SK-N-SH (cell line): ENCODE measurements around the gene ZNF689. TPM values are rescaled to one million over a fixed set of nuclear protein-coding genes. Genes with fewer than 3 reads are reported as not detected.

Source experiments
- CTCF ChIA-PET: fragments of 300-600, 350-600 bp; formaldehyde crosslinking; extraction: SDS; loops from one replicate; lab custom pipeline; 2021; lab: Yijun Ruan, JAX
- POLR2A ChIA-PET: fragments of 350-600 bp; sonication (Branson Sonifier 250); formaldehyde crosslinking; extraction: SDS; loops from one replicate; lab custom pipeline; 2020; ENCODE audit warnings: antibody characterized with exemption, inconsistent platforms; lab: Yijun Ruan, JAX
- DNase-seq: peaks from one replicate; pipeline ENCODE4 v3.0.0; 2012
- H2AFZ ChIP-seq: fragments of 200-600 bp; sonication (generic); 2 replicates; pipeline ENCODE4 v1.8.1; 2016; ENCODE audit warnings: antibody characterized with exemption, mild to moderate bottlenecking, low read depth
- H3F3A ChIP-seq: fragments of 200-600 bp; sonication (generic); replicated peaks from 2 replicates; pipeline ENCODE3; 2016; ENCODE audit warnings: antibody characterized with exemption, mild to moderate bottlenecking; ENCODE audit not compliant: insufficient read depth
- H3K27ac ChIP-seq, 2 experiments: fragments of 200-500 bp in 1 of 2; fragments of 200-600 bp in 1 of 2; sonication (Bioruptor generic) in 1 of 2; sonication (generic), shearing (Covaris generic) in 1 of 2; 2 replicates each; pipeline versions ENCODE4 v1.5.1 to v1.6.1; 2014 to 2016; ENCODE audit warnings: low read depth in 2 of 2, inconsistent platforms in 1 of 2, low read length in 1 of 2, mild to moderate bottlenecking in 1 of 2, mixed read lengths in 1 of 2
- H3K27me3 ChIP-seq: fragments of 200-600 bp; sonication (generic), shearing (Covaris generic); 2 replicates; pipeline ENCODE4 v1.6.1; 2016; ENCODE audit warnings: mixed run types; ENCODE audit not compliant: insufficient read depth
- H3K36me3 ChIP-seq, 2 experiments: fragments of 200-500 bp in 1 of 2; fragments of 200-600 bp in 1 of 2; sonication (Bioruptor generic) in 1 of 2; sonication (generic) in 1 of 2; replicated peaks in 1 of 2; 2 replicates each; pipeline versions ENCODE3 to v1.5.1; 2014 to 2016; ENCODE audit warnings: low read length in 1 of 2, mild to moderate bottlenecking in 1 of 2; ENCODE audit not compliant: insufficient read depth in 2 of 2, control insufficient read depth in 1 of 2
- H3K4me1 ChIP-seq, 2 experiments: fragments of 200-500 bp in 1 of 2; fragments of 200-600 bp in 1 of 2; sonication (Bioruptor generic) in 1 of 2; sonication (generic), shearing (Covaris generic) in 1 of 2; 2 replicates each; pipeline versions ENCODE4 v1.5.1 to v1.6.1; 2014 to 2016; ENCODE audit warnings: low read depth in 1 of 2, low read length in 1 of 2, mixed run types in 1 of 2; ENCODE audit not compliant: insufficient read depth in 2 of 2, control insufficient read depth in 1 of 2
- H3K4me2 ChIP-seq: fragments of 200-600 bp; sonication (generic), shearing (Covaris generic); 2 replicates; pipeline ENCODE4 v1.6.1; 2017; ENCODE audit warnings: mixed run types
- H3K4me3 ChIP-seq, 2 experiments: fragments of 200-500 bp in 1 of 2; fragments of 200-600 bp in 1 of 2; sonication (Bioruptor generic) in 1 of 2; sonication (generic), shearing (Covaris generic) in 1 of 2; 2 replicates each; pipeline versions ENCODE4 v1.5.1 to v1.8.1; 2014 to 2016; ENCODE audit warnings: low read depth in 2 of 2, inconsistent platforms in 1 of 2, low read length in 1 of 2, mild to moderate bottlenecking in 1 of 2, mixed read lengths in 1 of 2, moderate library complexity in 1 of 2
- H3K79me2 ChIP-seq: fragments of 200-600 bp; sonication (generic); 2 replicates; pipeline ENCODE4 v1.8.1; 2017; ENCODE audit warnings: mild to moderate bottlenecking; ENCODE audit not compliant: insufficient read depth
- H3K9ac ChIP-seq: fragments of 200-600 bp; sonication (generic); 2 replicates; pipeline ENCODE4 v1.6.1; 2017; ENCODE audit warnings: mixed run types
- H3K9me2 ChIP-seq: fragments of 200-600 bp; sonication (generic); 2 replicates; pipeline ENCODE4 v1.6.1; 2017; ENCODE audit warnings: mixed run types
- H3K9me3 ChIP-seq: fragments of 200-600 bp; sonication (generic); 2 replicates; pipeline ENCODE4 v1.6.1; 2017; ENCODE audit warnings: mixed run types, mild to moderate bottlenecking, moderate library complexity
- H4K20me1 ChIP-seq: fragments of 200-600 bp; sonication (generic); 2 replicates; pipeline ENCODE4 v1.6.1; 2017; ENCODE audit warnings: mild to moderate bottlenecking, mixed run types; ENCODE audit not compliant: insufficient read depth
- CHD2 ChIP-seq: fragments of 150-350 bp; IDR thresholded peaks from 2 replicates; pipeline ENCODE4 v1.6.1; 2018; ENCODE audit warnings: low read length; ENCODE audit not compliant: partially characterized antibody
- CTCF ChIP-seq: fragments of 200-600 bp; sonication (generic); IDR thresholded peaks from 2 replicates; pipeline ENCODE4 v1.6.1; 2017; ENCODE audit warnings: antibody characterized with exemption, mild to moderate bottlenecking, moderate library complexity
- ELF1 ChIP-seq: IDR thresholded peaks from 2 replicates; pipeline ENCODE4 v1.4.0; 2012
- GABPA ChIP-seq: IDR thresholded peaks from 2 replicates; pipeline ENCODE4 v1.4.0; 2012; ENCODE audit warnings: low read depth, mild to moderate bottlenecking
- GATA2 ChIP-seq: sonication (generic); formaldehyde crosslinking; IDR thresholded peaks from 2 replicates; pipeline ENCODE4 v1.5.0; 2020; ENCODE audit warnings: mild to moderate bottlenecking, missing genetic modification reagents
- MAX ChIP-seq: IDR thresholded peaks from 2 replicates; pipeline ENCODE4 v1.4.0; 2012; ENCODE audit warnings: low read depth
- PBX3 ChIP-seq: IDR thresholded peaks from 2 replicates; pipeline ENCODE4; 2012
- RCOR1 ChIP-seq: fragments of 150-350 bp; IDR thresholded peaks from 2 replicates; pipeline ENCODE4 v1.6.1; 2017; ENCODE audit warnings: antibody characterized with exemption, low read length
- RFX5 ChIP-seq: IDR thresholded peaks from 2 replicates; pipeline ENCODE4 v1.6.1; 2012; ENCODE audit warnings: mild to moderate bottlenecking, improper control_type of control experiment, low read length
- RXRA ChIP-seq: IDR thresholded peaks from 2 replicates; pipeline ENCODE4 v1.4.0; 2012; ENCODE audit warnings: low read depth, mild to moderate bottlenecking, borderline replicate concordance
- SIN3A ChIP-seq: IDR thresholded peaks from 2 replicates; pipeline ENCODE4 v1.6.1; 2012; ENCODE audit warnings: low read depth, mild to moderate bottlenecking, low read length, moderate library complexity, borderline replicate concordance
- TAF1 ChIP-seq: IDR thresholded peaks from 2 replicates; pipeline ENCODE4 v1.6.1; 2012; ENCODE audit warnings: low read depth, mild to moderate bottlenecking, low read length, moderate library complexity, borderline replicate concordance
- USF2 ChIP-seq: fragments of 150-350 bp; IDR thresholded peaks from 2 replicates; pipeline ENCODE4 v1.6.1; 2017; ENCODE audit warnings: antibody characterized with exemption, low read length, low read depth, borderline replicate concordance
- YY1 ChIP-seq: IDR thresholded peaks from 2 replicates; pipeline ENCODE4 v1.4.0; 2012; ENCODE audit warnings: low read depth, mild to moderate bottlenecking
- ZBTB33 ChIP-seq: IDR thresholded peaks from 2 replicates; pipeline ENCODE4 v1.4.0; 2012; ENCODE audit warnings: low read depth, borderline replicate concordance
- WGBS: methylation state at CpG from one replicate; pipeline ENCODE4 v1.1.6; 2017; ENCODE audit warnings: low lambda C conversion rate; 5-methylcytosine and 5-hydroxymethylcytosine counted together
- polyA plus RNA-seq, 3 experiments: library from polyadenylated mRNA; depleted of rRNA; stranded (reverse); fragments of >200 nt; gene quantifications; 2 replicates each; pipeline ENCODE4 v1.2.3, GENCODE V29; 2012

Gene ZNF689
- polyA plus RNA-seq, 1 of the 3 experiments (the other 2 are of a cell fraction): 2.9 TPM

GRCh38 chr16:30609926-30610839 is at the start of gene ZNF689 (continued):
- TF ChIP-seq RFX5 (no peak), USF2 (no peak), RCOR1 (no peak), RXRA (no peak), TAF1 (peak; percentile 91), GABPA (peak; percentile 34), ZBTB33 (no peak), PBX3 (peak; percentile 45; the same call in 1 of the 2 replicates)

- peaks cover 45% of the 10 kb centered on the region for H3K79me2 ChIP-seq
- peak overlapping the region; percentile 99 for H3K4me2 ChIP-seq
- peaks cover 9 to 27% of the 10 kb centered on the region in 2 experiments; a peak in 2 of 4 replicates for H3K4me1 ChIP-seq
- H3K36me3 ChIP-seq: peaks cover 46 to 54% of the 10 kb centered on the region in 2 experiments
- no peaks in the 10 kb centered on the region for H3K9me2 ChIP-seq
- peak overlapping the region; percentile 99 for H3K27ac ChIP-seq
- ChIA-PET POLR2A (interaction anchor here (0.7 to 1.6 kb wide), 11 partner anchors 9 to 264 kb away, joined by 3 to 8 read pairs (median 4); partner anchors contain the start of genes DCTPP1, PHKG2, PRR14 and ZNF48), CTCF (interaction anchor here (0.6 to 4.5 kb wide), 19 partner anchors 8 to 229 kb away, joined by 3 to 30 read pairs (median 5); partner anchors contain the start of genes DCTPP1, PRR14, SRCAP and ZNF688)
- 0 out of 2 replicates have a peak overlapping the region, but pooled peaks have one; percentile 33 for H2AFZ ChIP-seq
- 3% methylated on average over 13 of the region's 64 CpGs for WGBS
- peak overlapping the region; percentile 87 to 91 for H3K4me3 ChIP-seq
- peaks cover 18% of the 10 kb centered on the region for H3F3A ChIP-seq
- TF ChIP-seq MAX (peak; percentile 47; the same call in 1 of the 2 replicates), CHD2 (no peak), CTCF (peak; percentile 31), GABPA (no peak), YY1 (peak; percentile 79), PBX3 (no peak), RCOR1 (no peak), GATA2 (no peak), ELF1 (peak; percentile 46; the same call in 1 of the 2 replicates), SIN3A (peak; percentile 16; the same call in 1 of the 2 replicates)
- no peaks in the 10 kb centered on the region for H3K27me3 ChIP-seq
- H4K20me1 ChIP-seq: peaks cover 32% of the 10 kb centered on the region; the same call in 1 of the 2 replicates
- DNase-seq: peak; percentile 87
- H3K9me3 ChIP-seq: no peaks in the 10 kb centered on the region
- H3K9ac ChIP-seq: peak overlapping the region; percentile 89
These were observed 48.7 kb upstream of the ZNF689 start for GRCh38 chr16:30658731-30659506.
